PC-3 (cell line): ENCODE results near the gene HS3ST4. TPM values are rescaled to one million over a fixed set of nuclear protein-coding genes. Genes with fewer than 3 reads are reported as not detected.

Source experiments
- ATAC-seq: fragments of 200-7000 bp; cut with Tn5 transposase; 2 replicates; pipeline ENCODE4 v1.9.1; 2020; ENCODE audit warnings: mild to moderate bottlenecking, moderate library complexity
- BruUV-seq: library from RNA; stranded (reverse); fragments of 400-500 nt; replicated peaks from 2 replicates; lab custom pipeline; 2021; lab: Mats Ljungman, UMichigan
- CTCF ChIA-PET: fragments of 300-600 bp; sonication (Branson Sonifier 250); formaldehyde crosslinking; loops from one replicate; lab custom pipeline; 2022; ENCODE audit warnings: antibody characterized with exemption; lab: Charles Lee
- POLR2A ChIA-PET: fragments of 300-600 bp; sonication (Branson Sonifier 250); formaldehyde crosslinking; loops from one replicate; lab custom pipeline; 2022; ENCODE audit warnings: antibody characterized with exemption; ENCODE audit not compliant: unreplicated experiment; lab: Charles Lee
- DNase-seq: peaks from one replicate; pipeline ENCODE4 v3.0.0-alpha.2; 2015
- H2AFZ ChIP-seq: fragments of 300-600 bp; sonication (generic); 2 replicates; pipeline ENCODE4 v1.6.0; 2016; ENCODE audit warnings: antibody characterized with exemption, low read length
- H3F3A ChIP-seq: fragments of 300-600 bp; sonication (generic); one replicate; pipeline ENCODE4 v1.6.0; 2017; ENCODE audit warnings: antibody characterized with exemption, low read length, control low read depth, mild to moderate bottlenecking; ENCODE audit not compliant: unreplicated experiment
- H3K27ac ChIP-seq: fragments of 300-600 bp; sonication (generic); 2 replicates; pipeline ENCODE4 v1.5.1; 2016; ENCODE audit warnings: mild to moderate bottlenecking, low read length
- H3K27me3 ChIP-seq: fragments of 300-600 bp; sonication (generic); 2 replicates; pipeline ENCODE4 v1.6.1; 2016; ENCODE audit warnings: low read length, mixed read lengths
- H3K36me3 ChIP-seq: fragments of 300-600 bp; sonication (generic); 2 replicates; pipeline ENCODE4 v1.6.1; 2016; ENCODE audit warnings: low read depth, mixed run types, low read length, mixed read lengths
- H3K4me1 ChIP-seq: fragments of 300-600 bp; sonication (generic); 2 replicates; pipeline ENCODE4 v1.5.1; 2016; ENCODE audit warnings: low read length; ENCODE audit not compliant: insufficient read depth
- H3K4me2 ChIP-seq: fragments of 300-600 bp; sonication (generic); 2 replicates; pipeline ENCODE4 v1.6.0; 2016; ENCODE audit warnings: low read length
- H3K4me3 ChIP-seq: fragments of 300-600 bp; sonication (generic); 2 replicates; pipeline ENCODE4 v1.5.1; 2016; ENCODE audit warnings: mild to moderate bottlenecking, low read length, mixed read lengths
- H3K79me2 ChIP-seq: fragments of 300-600 bp; sonication (generic); 2 replicates; pipeline ENCODE4 v1.6.1; 2017; ENCODE audit warnings: low read length, mixed read lengths
- H3K9ac ChIP-seq: fragments of 300-600 bp; sonication (generic); 2 replicates; pipeline ENCODE4 v1.6.0; 2016; ENCODE audit warnings: mild to moderate bottlenecking, low read length
- H3K9me2 ChIP-seq: fragments of 300-600 bp; sonication (generic); replicated peaks from 2 replicates; pipeline ENCODE4 v1.6.1; 2016; ENCODE audit warnings: mixed run types, low read length, mixed read lengths
- H3K9me3 ChIP-seq: fragments of 300-600 bp; sonication (generic); 2 replicates; pipeline ENCODE4 v1.6.1; 2016; ENCODE audit warnings: low read length, mixed read lengths
- H4K20me1 ChIP-seq: fragments of 300-600 bp; sonication (generic); 2 replicates; pipeline ENCODE4 v1.6.1; 2016; ENCODE audit warnings: low read length, mixed read lengths
- CTCF ChIP-seq: fragments of 300-600 bp; sonication (generic); conservative IDR thresholded peaks from 2 replicates; pipeline ENCODE4 v1.5.1; 2017; ENCODE audit warnings: antibody characterized with exemption, low read depth, mild to moderate bottlenecking, low read length
- EZH2 ChIP-seq: fragments of 300-600 bp; sonication (generic); IDR thresholded peaks from one replicate; pipeline ENCODE4 v1.6.1; 2017; ENCODE audit warnings: antibody characterized with exemption, mild to moderate bottlenecking, low read length; ENCODE audit not compliant: unreplicated experiment
- EZH2phosphoT487 ChIP-seq: fragments of 300-600 bp; sonication (generic); IDR thresholded peaks from 2 replicates; pipeline ENCODE4 v1.6.1; 2018; ENCODE audit warnings: mild to moderate bottlenecking, antibody characterized with exemption, low read length, borderline replicate concordance
- intact Hi-C: fragments of 100-400 bp; cut with micrococcal nuclease; formaldehyde crosslinking; loops from 2 replicates; pipeline ENCODE4 v1.9.0; 2023
- total RNA-seq: library from RNA; depleted of rRNA; stranded (reverse); fragments of >200 nt; gene quantifications from 2 replicates; pipeline ENCODE4 v1.2.3, GENCODE V29; 2014

The HS3ST4 gene
- total RNA-seq, 1 experiment from 2014 or later = not detected

GRCh38 chr16:25730396-25730795, 38.6 kb downstream of the HS3ST4 start:
- no peak overlapping the region for H3K4me3 ChIP-seq
- no peaks in the 10 kb centered on the region for H3K4me1 ChIP-seq
- H4K20me1 ChIP-seq = no peaks in the 10 kb centered on the region
- intact Hi-C loops = no loop called here
- H3K27ac ChIP-seq = no peak overlapping the region
- H3K9ac ChIP-seq = no peak overlapping the region
- DNase-seq = no peak
- ChIA-PET CTCF (no interaction called here), POLR2A (no interaction called here)
- TF ChIP-seq CTCF (no peak), EZH2phosphoT487 (no peak), EZH2 (no peak)
- no peaks in the 10 kb centered on the region for H3K9me3 ChIP-seq
- ATAC-seq = no peak
- H3K27me3 ChIP-seq = no peaks in the 10 kb centered on the region
- no peaks in the 10 kb centered on the region for H3K79me2 ChIP-seq
- no peak overlapping the region for H2AFZ ChIP-seq
- H3K9me2 ChIP-seq = no peaks in the 10 kb centered on the region
- no TSS peak for BruUV-seq
- H3K4me2 ChIP-seq = no peak overlapping the region
- no peaks in the 10 kb centered on the region for H3K36me3 ChIP-seq
- H3F3A ChIP-seq = no peaks in the 10 kb centered on the region

- Histone ChIP-seq H3K27me3 (no peaks in the 10 kb centered on the region), H3K4me1 (no peaks in the 10 kb centered on the region), H2AFZ (no peak overlapping the region), H3K4me3 (no peak overlapping the region), H3K4me2 (no peak overlapping the region), H3K36me3 (no peaks in the 10 kb centered on the region), H4K20me1 (no peaks in the 10 kb centered on the region), H3K9me2 (no peaks in the 10 kb centered on the region), H3F3A (no peaks in the 10 kb centered on the region), H3K9ac (no peak overlapping the region), H3K9me3 (no peaks in the 10 kb centered on the region), H3K79me2 (no peaks in the 10 kb centered on the region), H3K27ac (no peak overlapping the region)
- POLR2A ChIA-PET = no interaction called here
- TF ChIP-seq EZH2 = no peak
- no peak for TF ChIP-seq CTCF
- TF ChIP-seq EZH2phosphoT487 = no peak
- intact Hi-C loops = no loop called here
- DNase-seq (no peak), ATAC-seq (no peak)
- BruUV-seq = no TSS peak
- CTCF ChIA-PET = no interaction called here
Observed at GRCh38 chr16:25734430-25735385, 42.9 kb downstream of the HS3ST4 start.

- Histone ChIP-seq H3K9me2 (no peaks in the 10 kb centered on the region), H3K4me1 (no peaks in the 10 kb centered on the region), H3K9me3 (no peaks in the 10 kb centered on the region), H3K27me3 (no peaks in the 10 kb centered on the region), H3K9ac (no peak overlapping the region), H3K27ac (no peak overlapping the region), H3K4me2 (no peak overlapping the region), H2AFZ (no peak overlapping the region), H3K4me3 (no peak overlapping the region), H3K36me3 (no peaks in the 10 kb centered on the region), H3K79me2 (no peaks in the 10 kb centered on the region), H3F3A (no peaks in the 10 kb centered on the region), H4K20me1 (no peaks in the 10 kb centered on the region)
- ChIA-PET CTCF (no interaction called here), POLR2A (no interaction called here)
- ATAC-seq (no peak), DNase-seq (no peak)
- TF ChIP-seq CTCF (no peak), EZH2 (no peak), EZH2phosphoT487 (no peak)
- no TSS peak for BruUV-seq
- intact Hi-C loops = no loop called here
Observed at GRCh38 chr16:25735645-25736044, 43.9 kb downstream of the HS3ST4 start.
